Keratinocyte (primary cell): ENCODE data around the gene AGAP1. TPM values are rescaled to one million over a fixed set of nuclear protein-coding genes. Genes with fewer than 3 reads are reported as not detected.

ENCODE experiments used
- DNase-seq: peaks from one replicate; pipeline ENCODE4 v3.0.0-alpha.2; 2011; ENCODE audit warnings: low read depth, missing footprints, low spot score
- FAIRE-seq: peaks from 2 replicates; lab custom pipeline; 2011; peaks lifted over from hg19 to GRCh38; lab: Jason Lieb, UNC
- H2AFZ ChIP-seq: 2 replicates; pipeline ENCODE4 v1.6.0; 2012; ENCODE audit warnings: low read length, control low read depth, inconsistent platforms; ENCODE audit not compliant: control insufficient read depth
- H3K27ac ChIP-seq: 2 replicates; pipeline ENCODE4 v1.5.1; 2011; ENCODE audit warnings: low read length; ENCODE audit not compliant: control insufficient read depth, insufficient read depth
- H3K27me3 ChIP-seq: 3 replicates; pipeline ENCODE4 v1.6.0; 2011; ENCODE audit warnings: low read length; ENCODE audit not compliant: control insufficient read depth, insufficient read depth; ENCODE audit errors: extremely low read depth
- H3K36me3 ChIP-seq, 2 experiments: 2 replicates in 1 of 2; 3 replicates in 1 of 2; pipeline ENCODE4 v1.5.1; 2011; ENCODE audit warnings: low read length in 2 of 2, mild to moderate bottlenecking in 1 of 2; ENCODE audit not compliant: control insufficient read depth in 2 of 2, insufficient read depth in 2 of 2; ENCODE audit errors: extremely low read depth in 1 of 2
- H3K4me1 ChIP-seq: 3 replicates; pipeline ENCODE4 v1.5.1; 2011; ENCODE audit warnings: low read length; ENCODE audit not compliant: control insufficient read depth, insufficient read depth; ENCODE audit errors: extremely low read depth
- H3K4me2 ChIP-seq: 3 replicates; pipeline ENCODE4 v1.6.0; 2011; ENCODE audit warnings: low read depth, low read length; ENCODE audit not compliant: control insufficient read depth, insufficient read depth; ENCODE audit errors: extremely low read depth
- H3K4me3 ChIP-seq, 3 experiments: fragments of 200-600 bp in 1 of 3; sonication (generic) in 1 of 3; 2 replicates in 2 of 3; 3 replicates in 1 of 3; pipeline ENCODE4 v1.5.1; 2011 to 2016; ENCODE audit warnings: low read length in 3 of 3, mild to moderate bottlenecking in 3 of 3, control low read depth in 2 of 3, inconsistent platforms in 1 of 3, low read depth in 1 of 3, mixed read lengths in 1 of 3, mixed run types in 1 of 3, moderate library complexity in 1 of 3; ENCODE audit not compliant: control insufficient read depth in 2 of 3, insufficient read depth in 2 of 3; ENCODE audit errors: extremely low read depth in 1 of 3
- H3K79me2 ChIP-seq: 2 replicates; pipeline ENCODE4 v1.6.0; 2012; ENCODE audit warnings: low read length; ENCODE audit not compliant: control insufficient read depth, insufficient read depth
- H3K9ac ChIP-seq: 3 replicates; pipeline ENCODE4 v1.6.0; 2011; ENCODE audit warnings: low read length; ENCODE audit not compliant: control insufficient read depth, insufficient read depth; ENCODE audit errors: extremely low read depth
- H3K9me1 ChIP-seq: 3 replicates; pipeline ENCODE4 v1.6.0; 2011; ENCODE audit warnings: low read length; ENCODE audit not compliant: control insufficient read depth, insufficient read depth; ENCODE audit errors: extremely low read depth
- H3K9me3 ChIP-seq: 2 replicates; pipeline ENCODE4 v1.5.1; 2012; ENCODE audit warnings: low read depth, low read length; ENCODE audit not compliant: control insufficient read depth
- H4K20me1 ChIP-seq: 3 replicates; pipeline ENCODE4 v1.6.0; 2011; ENCODE audit warnings: low read length; ENCODE audit not compliant: control insufficient read depth, insufficient read depth; ENCODE audit errors: extremely low read depth
- CTCF ChIP-seq, 3 experiments: IDR thresholded peaks in 1 of 3; conservative IDR thresholded peaks in 1 of 3; optimal IDR thresholded peaks in 1 of 3; 2 replicates in 2 of 3; 3 replicates in 1 of 3; pipeline versions ENCODE3 to v1.5.1; 2011; ENCODE audit warnings: low read length in 3 of 3, mild to moderate bottlenecking in 3 of 3, moderate library complexity in 2 of 3, control low read depth in 1 of 3, inconsistent platforms in 1 of 3; ENCODE audit not compliant: insufficient read depth in 2 of 3; ENCODE audit errors: extremely low read depth in 1 of 3
- EZH2 ChIP-seq: IDR thresholded peaks from one replicate; pipeline ENCODE4 v1.6.1; 2012; ENCODE audit warnings: inconsistent platforms, mild to moderate bottlenecking, low read length, moderate library complexity
- dilution Hi-C: fragments of 300-500 bp; cut with MboI; formaldehyde crosslinking; loops from one replicate; pipeline ENCODE4 v1.7.0; 2020; ENCODE audit warnings: low sequenced_read_pairs; ENCODE audit not compliant: extremely low pct_ligation_motif_present
- polyA plus RNA-seq, 5 experiments: library from polyadenylated mRNA; depleted of rRNA in 3 of 5; stranded (reverse) in 3 of 5; stranded (forward) in 1 of 5; unstranded in 1 of 5; fragments of >200 nt; gene quantifications; 1 replicate in 1 of 5; 2 replicates in 3 of 5; 3 replicates in 1 of 5; pipeline versions ENCODE4 v1.2.1 to v1.2.3, GENCODE V29; 2011 to 2012; ENCODE audit warnings: missing spikeins in 2 of 5, low read depth in 1 of 5, low replicate concordance in 1 of 5

Gene AGAP1
- polyA plus RNA-seq, 1 donor (not counting 4 experiments of a cell fraction or from before 2014, with no cell fraction given) = 12.6 TPM

- H3K4me3 ChIP-seq = no peak overlapping the region
- dilution Hi-C loops = no loop called here
- no peaks in the 10 kb centered on the region for H3K9me1 ChIP-seq
- no peaks in the 10 kb centered on the region for H4K20me1 ChIP-seq
- H3K9me3 ChIP-seq = no peaks in the 10 kb centered on the region
- H3K36me3 ChIP-seq = no peaks in the 10 kb centered on the region
- FAIRE-seq (no peak), DNase-seq (no peak)
- no peaks in the 10 kb centered on the region for H3K79me2 ChIP-seq
- TF ChIP-seq EZH2 (no peak), CTCF (optimal IDR thresholded peaks at IDR 0.05 in 1 of 3, IDR thresholded peaks at IDR 0.05 in 1 of 3, conservative IDR thresholded peaks at IDR 0.05 in 1 of 3; ENCODE audit: extremely low read depth in 1 of 3, insufficient read depth in 2 of 3, low read length in 3 of 3) (no peak)
- no peak overlapping the region for H3K9ac ChIP-seq
- H3K4me1 ChIP-seq = no peaks in the 10 kb centered on the region
- H2AFZ ChIP-seq = no peak overlapping the region
- no peaks in the 10 kb centered on the region for H3K27me3 ChIP-seq
- no peak overlapping the region for H3K4me2 ChIP-seq
- no peak overlapping the region for H3K27ac ChIP-seq
Observed at GRCh38 chr2:235852526-235852920, 358.7 kb downstream of the AGAP1 start.

- Histone ChIP-seq H3K9me3 (no peaks in the 10 kb centered on the region), H3K9me1 (no peaks in the 10 kb centered on the region), H3K79me2 (no peaks in the 10 kb centered on the region), H3K27ac (no peak overlapping the region), H3K4me2 (no peak overlapping the region), H3K36me3 (no peaks in the 10 kb centered on the region), H3K4me1 (no peaks in the 10 kb centered on the region), H3K27me3 (no peaks in the 10 kb centered on the region), H3K9ac (no peak overlapping the region), H3K4me3 (no peak overlapping the region), H4K20me1 (no peaks in the 10 kb centered on the region), H2AFZ (no peak overlapping the region)
- dilution Hi-C loops = no loop called here
- TF ChIP-seq CTCF (optimal IDR thresholded peaks at IDR 0.05 in 1 of 3, IDR thresholded peaks at IDR 0.05 in 1 of 3, conservative IDR thresholded peaks at IDR 0.05 in 1 of 3; ENCODE audit: extremely low read depth in 1 of 3, insufficient read depth in 2 of 3, low read length in 3 of 3) = no peak
- no peak for TF ChIP-seq EZH2
- no peak for FAIRE-seq
- DNase-seq = no peak
Observed at GRCh38 chr2:235854276-235854675, 360.4 kb downstream of the AGAP1 start.
